Measurements from ENCODE around the gene SRSF2.
A peak's percentile ranks its signal among the peaks of the same experiment; 100 is the strongest.
"Not testable (repeated sequence)": the region's sequence is repeated elsewhere in the genome, so short reads cannot be mapped to it uniquely, and the experiment has no call there.

The SRSF2 gene

DNA sequence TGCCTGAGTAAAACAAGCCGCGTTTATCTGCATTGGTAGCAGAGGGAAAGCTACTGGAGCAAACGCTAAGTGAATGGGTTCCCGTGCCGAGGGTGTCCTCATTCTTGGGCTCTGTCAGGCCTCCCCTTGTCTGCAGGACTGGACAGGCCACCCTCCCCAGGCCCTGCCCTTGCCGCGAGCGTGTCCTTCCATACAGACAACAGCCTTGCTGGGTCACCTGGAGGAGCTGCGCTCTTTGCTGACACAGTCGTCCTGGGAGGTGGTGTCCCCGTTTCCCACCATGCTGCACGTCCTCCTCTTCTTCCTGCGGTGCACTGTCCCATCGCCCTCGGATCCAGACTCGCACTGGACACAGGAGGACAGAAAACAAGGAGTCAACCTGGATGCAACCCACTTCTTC lies 18.6 kb downstream of the SRSF2 start:
- no peak for DNase-seq

DNA sequence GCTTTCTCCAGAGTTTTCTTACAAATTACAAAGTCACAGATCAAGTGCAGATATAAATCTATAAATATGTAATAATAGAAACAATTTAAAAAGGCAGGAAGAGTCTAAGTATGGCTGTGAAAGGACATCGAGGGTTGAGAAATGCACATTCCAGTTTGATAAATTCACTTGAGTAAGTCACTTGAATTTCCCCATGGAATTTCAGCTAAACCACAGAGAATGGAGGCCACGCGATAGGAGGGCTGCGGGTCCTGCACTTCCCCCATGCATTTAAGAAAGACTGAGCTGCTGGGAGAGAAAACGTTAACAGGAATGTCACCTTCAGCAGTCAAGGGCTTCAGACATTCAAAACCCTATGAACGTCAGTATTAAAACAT lies 20.3 kb downstream of the SRSF2 start:
- no peak for DNase-seq

DNA sequence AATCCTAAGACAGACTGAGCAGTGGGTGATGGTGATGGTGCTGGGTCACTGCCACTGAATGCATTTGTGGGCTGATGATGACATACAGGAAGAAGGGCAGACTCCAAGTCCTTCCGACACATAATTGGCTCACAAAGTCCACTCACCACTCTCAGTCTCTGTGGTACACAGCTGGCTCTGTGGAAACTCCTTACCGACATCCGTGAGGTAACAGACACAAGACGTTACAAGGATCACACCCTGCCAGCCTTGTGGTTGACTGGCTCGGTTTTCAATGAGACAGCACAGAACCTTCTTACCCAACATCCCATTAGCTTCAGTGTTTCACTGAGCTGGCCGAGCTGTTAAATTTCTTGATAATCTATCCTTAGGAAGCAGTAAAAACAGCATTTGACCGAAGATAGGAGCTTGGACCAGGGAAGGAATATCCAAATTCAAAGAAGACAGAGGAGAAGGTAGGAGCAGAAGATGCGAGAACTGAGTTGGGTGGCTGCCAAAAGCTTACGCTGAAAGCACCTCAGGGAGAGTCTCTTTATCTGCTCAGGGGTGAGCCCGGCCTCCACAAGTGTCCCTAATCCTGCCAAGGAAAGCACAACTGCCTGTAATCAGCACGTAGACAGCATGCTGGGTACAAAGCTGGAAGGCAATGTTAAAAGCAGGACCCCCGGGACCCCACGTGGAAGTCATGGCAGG lies 20.8 kb downstream of the SRSF2 start:
- peak; percentile 88 for DNase-seq

DNA sequence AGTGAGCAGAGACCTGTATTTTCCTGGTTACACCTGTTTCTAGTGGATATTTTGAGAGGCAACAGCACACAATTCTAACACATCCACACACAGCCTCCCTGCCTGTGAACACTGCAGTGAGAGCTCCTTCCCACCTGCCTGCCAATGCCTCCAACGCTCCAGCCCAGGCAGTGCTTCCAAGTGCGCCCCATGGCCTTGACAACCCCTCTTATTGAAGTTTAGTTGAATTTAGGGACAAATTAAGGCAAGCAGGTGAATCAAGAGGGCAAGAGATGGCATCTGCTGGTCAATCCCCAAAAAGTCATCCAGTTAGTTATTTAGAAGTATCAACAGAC lies 21.7 kb downstream of the SRSF2 start:
- no peak for DNase-seq

DNA sequence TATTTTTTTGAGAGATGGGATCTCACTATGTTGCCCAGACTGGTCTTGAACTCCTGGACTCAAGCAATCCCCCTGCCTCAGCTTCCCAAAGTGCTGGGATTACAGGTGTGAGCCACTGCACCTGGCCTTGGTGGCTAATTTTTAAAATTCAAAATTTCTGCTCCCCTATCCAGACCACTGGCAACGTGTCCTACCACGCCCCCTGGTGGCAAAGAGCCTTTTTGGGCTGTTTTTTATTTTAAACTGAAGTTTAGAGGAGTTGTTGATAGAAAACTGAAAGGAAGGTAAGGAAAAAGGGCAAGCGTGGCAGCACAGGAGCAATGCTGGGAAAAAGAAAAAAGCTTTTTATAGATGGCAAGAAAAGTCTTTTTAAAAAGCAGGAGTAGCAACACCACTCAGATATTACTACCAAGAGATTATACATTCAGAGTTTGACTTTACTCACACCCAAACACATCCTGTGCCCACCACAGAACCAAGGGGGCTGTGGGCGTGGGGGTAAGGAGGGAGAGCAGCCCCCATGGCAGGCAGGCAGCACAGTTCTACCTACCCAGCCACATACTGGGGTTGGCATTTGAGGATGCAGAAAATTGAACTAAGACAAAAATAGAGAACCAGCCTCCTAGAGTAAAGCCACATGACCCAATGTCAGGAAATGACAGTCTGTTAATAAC lies 22.2 kb downstream of the SRSF2 start:
- peak; percentile 80 for DNase-seq

DNA sequence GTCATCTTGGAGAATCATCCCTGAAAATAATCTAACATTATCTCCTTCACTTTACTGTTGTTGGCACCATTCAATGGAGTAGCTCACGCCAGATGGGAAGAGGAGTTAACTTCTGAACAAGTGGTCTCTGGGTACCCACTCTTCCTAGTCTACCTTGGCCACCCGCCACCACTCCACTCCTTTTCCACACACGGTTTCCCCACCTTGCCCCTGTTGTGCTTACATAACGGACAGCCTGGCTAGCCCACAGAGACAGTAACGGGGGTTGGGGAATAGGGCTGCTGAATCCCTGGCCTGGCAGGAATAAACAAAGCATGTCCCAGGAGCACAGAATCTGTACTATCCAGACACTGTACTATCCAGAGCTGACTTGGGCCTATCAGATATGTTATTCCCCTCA lies 22.8 kb downstream of the SRSF2 start:
- DNase-seq: no peak

DNA sequence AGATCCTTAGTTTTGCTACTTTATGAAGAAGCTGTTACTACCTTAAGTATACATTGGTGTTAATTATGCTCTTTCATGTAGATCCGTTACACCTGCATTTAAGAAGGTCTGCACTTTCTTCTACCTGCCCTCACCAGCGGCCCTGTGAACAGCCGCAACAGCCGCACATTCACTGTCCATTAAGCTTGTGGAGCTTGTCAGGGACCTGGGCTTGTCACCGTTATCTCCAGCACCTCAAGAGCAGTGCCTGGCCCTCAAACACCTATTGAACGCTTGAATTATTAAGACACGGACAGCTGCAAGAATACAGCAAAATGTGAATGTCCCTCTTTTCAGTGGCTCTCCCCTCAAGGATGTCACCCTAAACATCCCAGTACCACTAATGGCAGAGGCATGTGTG lies 23.4 kb downstream of the SRSF2 start:
- DNase-seq: no peak

DNA sequence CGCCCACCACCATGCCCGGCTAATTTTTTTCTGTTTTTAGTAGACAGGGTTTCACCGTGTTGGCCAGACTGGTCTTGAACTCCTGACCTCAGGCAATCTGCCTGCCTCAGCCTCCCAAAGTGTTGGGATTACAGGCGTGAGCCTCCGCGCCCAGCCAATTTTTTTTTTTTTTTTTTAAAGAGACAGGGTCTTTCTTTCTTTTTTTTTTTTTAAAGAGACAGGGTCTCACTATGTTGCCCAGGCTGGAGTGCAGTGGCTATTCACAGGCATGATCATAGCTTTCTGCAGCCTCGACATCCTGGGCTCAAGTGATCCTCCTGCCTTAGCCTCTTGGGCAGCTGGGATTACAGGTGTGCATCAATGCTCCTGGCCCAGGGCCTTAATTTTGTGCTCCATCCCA lies 24.8 kb downstream of the SRSF2 start:
- not testable (repeated sequence) for DNase-seq

DNA sequence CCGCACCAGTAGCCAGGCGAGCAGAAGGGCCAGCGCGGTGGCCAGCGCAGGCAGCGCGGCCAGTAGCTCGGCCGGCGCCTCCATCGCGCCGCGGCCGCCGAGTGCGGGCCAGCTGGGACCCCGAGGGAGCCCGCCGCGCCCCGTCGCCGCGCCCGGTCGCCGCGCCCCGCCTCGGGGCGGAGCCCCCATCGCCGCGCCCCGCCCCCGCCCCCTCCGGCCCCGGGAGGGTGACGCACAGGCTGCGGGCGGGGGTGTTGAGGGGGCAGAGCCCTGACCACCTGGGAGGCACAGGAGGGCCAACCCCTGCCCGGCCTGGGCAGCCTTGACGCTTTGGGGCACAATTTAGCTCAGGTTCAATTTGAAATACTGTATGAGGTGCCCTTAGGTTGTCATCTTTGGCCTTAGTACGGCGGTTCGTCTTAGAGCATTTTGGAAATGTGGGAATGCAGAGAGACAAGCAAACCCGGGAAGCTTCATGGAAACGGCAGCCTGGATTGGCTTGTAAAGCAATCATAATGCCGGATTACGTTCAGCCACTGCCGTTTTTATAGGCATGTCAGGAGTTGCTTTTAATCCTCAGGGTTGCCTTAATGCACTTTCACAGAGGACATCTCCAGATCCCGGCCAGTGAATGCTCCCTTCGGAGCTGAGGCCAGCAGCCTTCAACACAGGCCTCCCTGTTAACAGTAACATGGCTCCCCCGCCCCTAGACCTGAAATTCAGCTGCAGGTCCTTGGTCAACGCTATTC lies 26.1 kb downstream of the SRSF2 start, which contains the start of gene MXRA7:
MXRA7 (minus strand) TSS at position 103 of the 749 bp plus-strand sequence; CDS start at position 84, 19 bp downstream.
- peak; percentile 66 for DNase-seq

DNA sequence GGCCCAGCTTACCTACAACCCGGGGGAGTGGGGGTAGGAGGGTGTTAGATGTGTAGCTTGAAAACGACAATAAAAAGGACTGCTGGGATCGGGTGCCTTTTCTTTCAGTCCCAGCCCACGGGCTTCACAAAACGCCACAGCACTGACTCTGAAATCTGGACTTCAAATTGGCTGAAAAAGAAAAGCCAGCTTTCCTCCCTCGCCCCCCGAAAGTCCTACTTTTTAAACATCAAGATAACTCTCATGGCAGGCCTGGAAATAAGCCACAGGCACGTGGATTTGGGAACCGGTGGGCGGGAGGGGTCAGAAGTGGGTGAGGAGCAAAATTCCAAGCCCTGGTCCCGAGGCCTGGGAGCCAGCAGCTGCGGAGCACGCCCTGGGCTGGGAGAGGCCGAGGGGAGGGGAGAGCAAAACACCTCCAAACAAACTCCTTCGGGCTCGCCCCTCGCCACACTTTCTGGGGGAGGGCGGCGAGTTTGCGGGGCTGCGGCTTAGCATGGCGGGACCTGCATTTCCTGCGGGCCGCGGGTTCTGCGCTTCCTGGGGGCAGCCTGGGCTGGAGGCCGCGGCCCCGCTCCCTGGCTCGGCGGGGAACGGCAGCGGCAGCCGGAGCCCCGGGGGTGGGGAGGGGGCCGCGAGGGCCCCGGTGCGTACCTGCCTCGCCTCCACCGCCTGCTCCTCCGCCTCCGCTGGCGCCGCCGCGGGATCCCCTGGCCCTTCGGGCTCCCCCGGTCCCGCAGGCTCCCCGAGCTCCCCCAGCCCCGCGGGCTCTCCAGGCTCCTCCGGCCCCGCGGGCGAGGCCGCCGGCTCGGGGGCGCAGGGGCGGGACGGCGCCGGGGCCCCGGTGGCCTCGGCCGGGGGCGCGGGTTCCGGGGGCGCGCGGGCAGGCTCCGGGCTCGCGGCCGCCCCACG lies 26.9 kb downstream of the SRSF2 start:
- not testable (repeated sequence) for DNase-seq

DNA sequence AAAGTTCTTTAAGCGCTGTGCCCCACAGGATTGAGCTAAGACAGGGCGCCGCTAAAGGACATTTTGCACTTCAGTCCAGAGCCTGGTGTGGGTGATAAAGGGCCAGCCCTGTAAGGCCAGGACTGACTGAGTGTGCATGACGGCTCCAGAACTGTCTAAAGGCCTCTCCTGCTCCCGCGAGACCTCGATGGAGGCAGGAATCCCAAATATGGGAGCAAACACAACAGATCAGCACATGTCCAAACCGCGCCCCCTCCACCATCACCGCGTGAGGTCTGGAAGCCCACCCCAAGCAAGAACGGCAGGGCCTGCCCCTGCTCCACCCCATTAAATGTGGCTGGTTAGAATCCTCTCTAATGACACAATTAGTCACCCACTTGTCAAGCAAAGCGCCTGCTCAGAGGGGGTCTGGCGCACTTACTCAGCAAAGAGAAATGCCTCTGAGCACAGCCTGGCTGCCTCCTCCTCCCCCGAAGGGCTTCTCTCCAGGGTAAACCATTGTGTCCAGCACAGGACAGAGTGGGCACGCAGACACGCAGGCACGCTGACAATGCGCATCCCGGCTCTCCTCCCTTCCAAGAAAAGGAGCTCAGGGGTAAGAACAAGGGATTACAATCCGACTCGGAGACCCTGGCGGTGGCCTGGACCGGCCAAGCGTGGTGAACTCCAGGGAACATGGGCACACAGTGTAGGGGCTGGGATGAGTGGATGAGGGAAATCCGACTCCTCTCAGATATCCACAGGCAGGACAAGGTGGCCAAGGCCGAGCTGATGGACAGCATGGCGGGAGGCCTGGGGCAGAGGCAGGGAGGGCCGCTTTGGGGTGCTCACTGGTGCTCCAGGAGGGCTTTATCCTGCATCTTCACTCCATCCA lies 27.8 kb downstream of the SRSF2 start:
- DNase-seq: no peak

DNA sequence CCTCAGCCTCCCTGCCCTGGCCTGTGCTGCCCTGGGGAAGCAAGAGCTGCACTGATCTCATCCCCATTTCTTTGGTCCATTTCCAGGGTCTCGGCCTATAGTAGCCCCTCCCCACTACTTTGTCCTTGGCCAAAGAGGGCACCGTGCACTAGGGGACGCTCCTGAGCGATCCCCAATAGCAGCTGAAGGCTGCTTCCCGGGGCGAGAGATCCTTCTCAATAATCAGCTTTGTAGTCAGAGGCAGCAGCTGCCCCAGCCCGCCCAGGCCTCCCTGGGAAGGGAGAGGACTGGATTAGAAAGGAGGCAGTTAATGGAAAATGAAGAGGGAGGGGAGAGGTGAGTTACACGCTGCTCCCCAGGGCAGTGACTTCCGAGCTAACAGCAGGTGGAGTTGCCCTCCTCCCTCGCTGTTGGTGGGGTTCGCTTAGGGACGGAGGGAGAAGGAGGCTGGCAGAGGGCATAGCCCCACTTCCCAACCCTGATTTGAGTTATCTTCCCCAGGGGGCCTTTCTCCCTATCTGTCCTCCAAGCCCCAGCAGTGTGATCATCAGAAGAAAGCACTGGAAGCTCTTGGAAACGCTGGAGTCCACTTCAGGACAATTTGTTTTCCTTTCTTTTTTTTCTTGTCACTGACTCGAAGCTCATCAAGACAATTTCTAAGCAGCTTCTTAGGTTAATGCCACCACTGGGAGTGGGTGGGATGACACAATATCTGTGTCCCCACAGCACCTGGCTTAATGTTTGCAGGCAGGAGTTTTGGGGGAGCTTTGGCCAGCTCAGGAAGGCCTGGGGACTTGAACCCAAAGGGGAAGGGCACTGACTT lies 28.9 kb downstream of the SRSF2 start:
- DNase-seq: no peak

DNA sequence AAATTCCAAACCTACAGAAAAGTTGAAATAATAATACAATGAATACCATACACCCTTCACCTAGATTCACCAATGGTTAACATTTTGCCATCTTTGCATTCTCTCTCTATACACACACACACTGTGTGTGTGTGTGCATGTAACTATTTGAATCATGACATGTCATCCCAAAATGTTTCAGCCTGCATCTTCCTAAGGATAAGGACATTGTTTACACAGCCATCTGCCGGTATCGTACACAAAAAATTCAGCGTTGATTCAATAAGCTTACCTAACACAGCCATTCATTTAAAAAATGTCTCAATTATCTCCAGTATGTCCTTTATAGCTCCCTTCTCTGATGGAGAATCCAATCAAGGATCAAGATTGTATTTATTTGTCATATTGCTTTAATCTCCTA lies 30.3 kb downstream of the SRSF2 start:
- no peak for DNase-seq

DNA sequence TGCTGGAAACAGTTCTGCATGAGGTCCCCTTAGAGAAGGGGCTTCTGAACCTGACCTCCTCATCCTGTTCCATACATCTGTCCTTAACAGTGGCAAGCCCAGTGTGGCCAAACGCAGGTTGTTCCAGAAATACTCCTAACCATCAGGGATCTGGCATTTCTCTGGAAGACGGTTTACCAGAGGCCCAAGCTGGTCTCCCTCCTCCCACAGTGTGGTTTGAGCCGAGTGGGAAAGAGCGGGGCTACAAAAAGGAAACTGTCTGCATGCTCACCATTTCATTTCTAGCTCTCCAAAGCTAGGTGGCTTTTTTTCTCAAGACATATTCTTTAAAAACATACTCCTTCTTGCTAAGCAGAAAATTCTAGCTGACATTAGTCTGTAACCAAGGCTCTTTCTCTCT lies 32.3 kb downstream of the SRSF2 start:
- no peak for DNase-seq

DNA sequence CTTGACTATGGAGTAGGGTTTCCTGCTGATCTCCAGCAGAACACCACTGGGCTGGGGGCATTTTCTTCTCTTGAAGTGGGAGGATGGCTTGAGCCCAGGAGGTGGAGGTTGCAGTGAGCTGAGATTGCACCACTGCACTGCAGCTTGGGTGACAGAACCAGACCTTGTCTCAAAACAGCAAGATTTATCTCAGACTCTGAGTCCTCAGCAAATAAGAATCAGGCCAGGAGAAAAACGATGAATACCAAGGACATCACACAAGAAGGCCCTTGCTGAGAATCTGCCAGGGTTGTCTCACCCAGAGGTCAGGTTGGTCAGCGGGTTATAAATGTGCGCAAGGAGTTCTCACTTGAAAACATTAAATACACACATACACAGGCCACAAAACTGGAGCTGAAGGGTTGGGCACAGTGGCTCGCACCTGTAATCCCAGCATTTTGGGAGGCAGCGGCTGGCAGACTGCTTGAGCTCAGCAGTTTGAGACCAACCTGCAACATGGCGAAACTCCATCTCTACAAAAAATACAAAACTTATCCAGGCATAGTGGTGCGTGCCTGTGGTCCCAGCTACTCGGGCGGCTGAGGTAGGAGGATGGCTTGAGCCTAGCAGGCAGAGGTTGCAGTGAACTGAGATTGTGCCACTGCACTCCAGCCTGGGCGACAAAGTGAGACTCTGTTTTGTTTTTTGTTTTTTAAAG lies 34.0 kb downstream of the SRSF2 start:
- no peak for DNase-seq

DNA sequence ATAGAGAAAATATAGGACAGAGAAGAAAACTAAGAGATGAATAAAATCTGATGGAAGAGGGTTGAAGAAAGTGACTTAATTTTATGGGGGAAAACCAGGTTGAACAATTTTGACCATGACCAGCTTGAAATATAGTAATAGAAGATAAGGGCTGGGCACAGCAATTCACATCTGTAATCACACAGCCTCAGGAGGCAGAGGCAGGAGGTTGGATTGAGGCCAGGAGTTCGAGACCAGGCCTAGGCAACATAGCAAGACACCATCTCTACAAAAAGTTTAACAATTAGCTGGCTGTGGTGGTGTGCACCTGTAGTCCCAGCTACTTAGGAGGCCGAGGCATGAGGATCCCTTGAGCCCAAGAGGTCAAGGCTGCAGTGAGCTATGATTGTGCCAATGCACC lies 35.1 kb downstream of the SRSF2 start:
- DNase-seq: no peak

DNA sequence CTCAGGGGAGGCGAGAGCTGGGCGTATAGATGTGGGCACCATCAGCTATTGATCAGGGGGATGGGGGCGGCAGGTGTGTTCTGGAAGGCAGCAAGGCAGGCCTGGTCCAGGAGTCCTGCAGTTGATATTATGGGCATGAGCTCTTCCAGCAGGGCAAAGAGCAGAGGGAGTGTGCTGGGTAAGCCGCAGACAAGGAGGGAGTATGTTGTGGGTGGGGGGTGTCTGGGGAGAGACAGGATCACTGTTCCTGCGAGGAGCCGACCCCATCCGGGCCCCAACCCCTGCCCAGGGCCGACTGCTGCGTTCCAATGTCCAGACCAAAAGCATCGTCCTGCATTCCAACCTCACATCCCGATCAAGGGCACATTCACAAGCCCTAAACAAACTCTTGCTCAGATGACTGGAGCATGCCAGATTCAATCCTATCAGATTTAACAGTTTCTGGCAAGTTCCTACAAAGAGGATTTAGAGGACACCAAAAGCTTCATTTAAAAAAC lies 35.6 kb downstream of the SRSF2 start:
- DNase-seq: no peak

DNA sequence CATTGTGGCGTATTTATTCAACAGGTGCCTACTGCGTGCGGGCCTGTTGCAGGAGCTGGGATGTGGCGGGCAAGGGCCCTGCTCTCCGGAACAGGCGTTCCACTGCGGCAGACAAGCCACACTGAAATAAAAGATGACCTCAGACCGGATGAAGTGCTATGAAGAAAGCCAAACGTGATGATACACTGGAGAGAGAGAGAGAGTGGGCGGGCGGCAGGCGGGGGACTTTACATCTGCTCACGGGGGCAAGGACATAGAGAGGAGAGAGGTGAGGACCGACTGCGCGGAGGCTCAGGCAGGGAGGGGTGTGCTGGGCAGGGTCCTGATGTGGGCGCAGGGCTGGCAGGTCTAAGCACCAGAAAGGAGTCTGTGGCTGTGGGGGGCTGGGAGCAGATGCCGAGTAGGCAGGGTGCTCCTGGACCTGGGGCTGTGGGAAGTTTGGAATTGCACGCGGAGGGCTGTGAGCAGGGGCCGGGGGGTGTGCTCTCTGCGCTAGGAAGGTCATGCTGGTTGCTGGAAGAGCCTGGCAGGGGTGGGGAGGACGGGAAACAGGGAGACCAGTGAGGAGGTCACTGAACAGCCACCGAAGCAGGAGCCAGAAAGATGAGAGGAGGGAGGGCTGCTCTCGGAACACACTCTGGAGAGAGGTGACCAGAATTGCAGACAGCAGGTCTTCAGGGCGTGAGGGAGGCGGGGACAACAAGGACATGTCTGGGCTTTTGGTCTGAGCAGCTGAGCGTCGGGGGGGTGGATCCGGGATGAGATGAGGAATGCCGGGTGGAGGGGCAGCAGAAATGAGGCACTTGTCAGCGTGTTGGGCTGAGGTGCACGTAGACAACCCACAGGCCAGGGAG lies 36.3 kb downstream of the SRSF2 start:
- DNase-seq: peak; percentile 45

DNA sequence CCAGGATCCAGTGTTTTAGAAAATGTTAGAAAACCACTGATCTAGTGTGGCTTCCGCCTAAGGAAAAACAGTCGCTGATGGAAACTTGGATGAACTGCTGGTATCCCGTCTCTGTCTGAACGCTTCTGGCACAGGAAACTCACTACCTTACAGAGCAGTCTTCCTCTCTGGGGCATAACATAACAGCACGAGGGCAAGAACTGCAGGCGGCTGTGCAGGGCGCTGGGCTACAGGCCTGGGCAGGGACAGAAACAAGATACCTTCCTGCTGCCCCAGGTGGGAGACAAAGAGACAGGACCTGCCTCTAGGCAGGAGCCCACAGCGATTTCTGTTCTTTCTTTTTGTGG lies 36.9 kb downstream of the SRSF2 start:
- no peak for DNase-seq

All from CD4-positive, alpha-beta T cell treated with Interleukin-21 for 1 hour (primary cell).